GM12878 (cell line): ENCODE results near the gene HELZ. TPM values are rescaled to one million over a fixed set of nuclear protein-coding genes. Genes with fewer than 3 reads are reported as not detected.

Experiments
- ATAC-seq: fragments of 200-7000 bp; cut with Tn5 transposase; 3 replicates; pipeline ENCODE4 v1.9.1; 2020; ENCODE audit warnings: mild to moderate bottlenecking, moderate library complexity
- BruUV-seq: library from RNA; stranded (reverse); fragments of 400-500 nt; replicated peaks from 2 replicates; lab custom pipeline; 2021; lab: Mats Ljungman, UMichigan
- CTCF ChIA-PET: fragments of 300-600 bp; sonication (Branson Sonifier 250); formaldehyde crosslinking; extraction: SDS; loops from one replicate; lab custom pipeline; 2021; ENCODE audit warnings: inconsistent platforms; lab: Yijun Ruan, JAX
- POLR2A ChIA-PET: fragments of 350-600 bp; formaldehyde crosslinking; extraction: SDS; loops from one replicate; lab custom pipeline; 2021; ENCODE audit warnings: inconsistent platforms; lab: Charles Lee
- RAD21 ChIA-PET: fragments of 300-600 bp; sonication (Branson Sonifier 250); formaldehyde crosslinking; loops from one replicate; lab custom pipeline; 2023; ENCODE audit warnings: antibody characterized with exemption; ENCODE audit not compliant: unreplicated experiment; lab: Charles Lee
- SMC1A ChIA-PET: fragments of 300-600 bp; sonication (Branson Sonifier 250); formaldehyde crosslinking; loops from one replicate; lab custom pipeline; 2023; ENCODE audit not compliant: unreplicated experiment, uncharacterized antibody; lab: Charles Lee
- DNase-seq: peaks from one replicate; pipeline ENCODE4 v3.0.0-alpha.2; 2011; ENCODE audit warnings: low read depth, low spot score
- FAIRE-seq: peaks from 3 replicates; lab custom pipeline; 2011; peaks lifted over from hg19 to GRCh38; lab: Jason Lieb, UNC
- H2AFZ ChIP-seq: 2 replicates; pipeline ENCODE4 v1.6.0; 2011; ENCODE audit warnings: low read depth, low read length, control low read depth; ENCODE audit not compliant: control insufficient read depth
- H3K27ac ChIP-seq: 2 replicates; pipeline ENCODE4 v1.5.1; 2011; ENCODE audit warnings: control low read depth; ENCODE audit not compliant: control insufficient read depth, insufficient read depth
- H3K27me3 ChIP-seq, 2 experiments: replicated peaks in 1 of 2; 2 replicates each; pipeline versions ENCODE4 v1.6.0 to v1.6.1; 2011; ENCODE audit warnings: low read length in 1 of 2; ENCODE audit not compliant: control insufficient read depth in 2 of 2, insufficient read depth in 2 of 2
- H3K36me3 ChIP-seq, 2 experiments: 2 replicates each; pipeline ENCODE4 v1.5.1; 2011; ENCODE audit warnings: low read length in 1 of 2; ENCODE audit not compliant: control insufficient read depth in 2 of 2, insufficient read depth in 2 of 2
- H3K4me1 ChIP-seq: 2 replicates; pipeline ENCODE4 v1.6.1; 2011; ENCODE audit warnings: mild to moderate bottlenecking, low read length, moderate library complexity, mixed read lengths; ENCODE audit not compliant: control insufficient read depth, insufficient read depth
- H3K4me2 ChIP-seq: 2 replicates; pipeline ENCODE4 v1.6.0; 2011; ENCODE audit warnings: control low read depth; ENCODE audit not compliant: control insufficient read depth, insufficient read depth
- H3K4me3 ChIP-seq: fragments of 200-600 bp; sonication (generic); 2 replicates; pipeline ENCODE4 v1.5.1; 2016
- H3K79me2 ChIP-seq: 2 replicates; pipeline ENCODE4 v1.6.0; 2011; ENCODE audit warnings: low read length; ENCODE audit not compliant: control insufficient read depth, insufficient read depth
- H3K9ac ChIP-seq: 2 replicates; pipeline ENCODE4 v1.8.0; 2011; ENCODE audit warnings: low read length, control low read depth, mixed read lengths; ENCODE audit not compliant: control insufficient read depth, insufficient read depth
- H3K9me3 ChIP-seq: replicated peaks from 3 replicates; pipeline ENCODE4 v1.5.1; 2011; ENCODE audit warnings: mild to moderate bottlenecking, low read length; ENCODE audit not compliant: control insufficient read depth, insufficient read depth
- H4K20me1 ChIP-seq: 2 replicates; pipeline ENCODE4 v1.6.0; 2011; ENCODE audit not compliant: control insufficient read depth, insufficient read depth
- ASH2L ChIP-seq: fragments of 300-600, 200-600 bp; sonication (generic); IDR thresholded peaks from 2 replicates; pipeline ENCODE4 v1.6.1; 2017; ENCODE audit warnings: low read depth, mild to moderate bottlenecking, borderline replicate concordance
- BACH1 ChIP-seq: fragments of 450-650 bp; IDR thresholded peaks from 2 replicates; pipeline ENCODE4 v1.6.1; 2017; ENCODE audit warnings: mild to moderate bottlenecking, borderline replicate concordance
- EZH2 ChIP-seq: IDR thresholded peaks from 2 replicates; pipeline ENCODE4 v1.6.1; 2012; ENCODE audit warnings: low read depth, mild to moderate bottlenecking, control low read depth, inconsistent platforms, low read length, borderline replicate concordance; ENCODE audit not compliant: control insufficient read depth
- LARP7 ChIP-seq: fragments of 450-650 bp; IDR thresholded peaks from 2 replicates; pipeline ENCODE4 v1.6.1; 2017; ENCODE audit warnings: mild to moderate bottlenecking
- SREBF1 ChIP-seq: IDR thresholded peaks from 2 replicates; pipeline ENCODE4 v1.6.1; 2012; ENCODE audit warnings: mild to moderate bottlenecking, low read length
- SREBF2 ChIP-seq: IDR thresholded peaks from 2 replicates; pipeline ENCODE4 v1.6.1; 2012; ENCODE audit warnings: mild to moderate bottlenecking, low read length
- STAT1 ChIP-seq: fragments of 450-650 bp; conservative IDR thresholded peaks from 2 replicates; pipeline ENCODE4 v1.6.1; 2014; ENCODE audit warnings: antibody characterized with exemption, mild to moderate bottlenecking
- TAF1 ChIP-seq: IDR thresholded peaks from 2 replicates; pipeline ENCODE4 v1.6.1; 2011; ENCODE audit warnings: mild to moderate bottlenecking, low read depth, low read length, borderline replicate concordance
- WRNIP1 ChIP-seq: IDR thresholded peaks from 2 replicates; pipeline ENCODE4 v1.6.1; 2011; ENCODE audit warnings: low read depth, low read length, improper control_type of control experiment, borderline replicate concordance
- ZBED1 ChIP-seq: IDR thresholded peaks from 2 replicates; pipeline ENCODE4 v1.6.1; 2016; ENCODE audit warnings: borderline replicate concordance
- ZBTB40 ChIP-seq: fragments of 450-650 bp; IDR thresholded peaks from 2 replicates; pipeline ENCODE4 v1.6.1; 2016; ENCODE audit warnings: mild to moderate bottlenecking, moderate library complexity, borderline replicate concordance
- ZNF217 ChIP-seq: fragments of 450-650 bp; IDR thresholded peaks from 2 replicates; pipeline ENCODE4 v1.6.1; 2017; ENCODE audit warnings: antibody characterized with exemption, mild to moderate bottlenecking
- ZZZ3 ChIP-seq: IDR thresholded peaks from 2 replicates; pipeline ENCODE4 v1.6.1; 2011; ENCODE audit warnings: low read depth; ENCODE audit not compliant: control insufficient read depth, insufficient read length
- WGBS: methylation state at CpG from one replicate; pipeline ENCODE4 v1.1.6; 2016; ENCODE audit warnings: low lambda C conversion rate; ENCODE audit not compliant: insufficient replicate concordance, insufficient coverage; ENCODE audit errors: missing lambda C conversion rate; 5-methylcytosine and 5-hydroxymethylcytosine counted together
- in situ Hi-C: fragments of 300-500 bp; cut with MboI; formaldehyde crosslinking; loops from 9 replicates; pipeline ENCODE4 v1.14.3; 2018; ENCODE audit warnings: mixed read lengths
- intact Hi-C: fragments of 100-400 bp; cut with micrococcal nuclease; formaldehyde crosslinking; loops from one replicate; pipeline ENCODE4 v1.14.2; 2022; ENCODE audit not compliant: unreplicated experiment
- polyA plus RNA-seq, 11 experiments: library from polyadenylated mRNA; depleted of rRNA in 4 of 11; unstranded in 6 of 11; stranded (reverse) in 5 of 11; fragments of >200 nt; fragmentation: Nextera tagmentation in 4 of 11; fragmentation: Illumina TruSeq in 1 of 11; extraction: Ambion mirVana in 4 of 11; extraction: Trizol in 1 of 11; gene quantifications; 1 replicate in 1 of 11; 2 replicates in 10 of 11; pipeline versions ENCODE4 v1.2.1 to v1.2.3, GENCODE V29; 2011 to 2016; ENCODE audit warnings: inconsistent platforms in 2 of 11, missing spikeins in 2 of 11, low read depth in 1 of 11
- total RNA-seq, 4 experiments: library from RNA; depleted of rRNA in 3 of 4; stranded (reverse); fragments of >200 nt in 3 of 4; fragmentation: Illumina TruSeq in 1 of 4; extraction: Trizol in 1 of 4; gene quantifications; 2 replicates each; pipeline versions ENCODE4 v1.2.1 to v1.2.3, GENCODE V29; 2013 to 2021
- TF ChIP-seq, protein P1 (sequence below): IDR thresholded peaks from 2 replicates; pipeline ENCODE4 v1.6.1; 2012; ENCODE audit warnings: low read depth, low read length, improper control_type of control experiment

The HELZ gene
- total and polyA plus RNA-seq, 10 of the 15 experiments (the other 5 are each of a cell fraction or from before 2014, with no cell fraction given): 1.5 to 36.8 (median 19.1) TPM

- Histone ChIP-seq H2AFZ (no peak overlapping the region), H4K20me1 (no peaks in the 10 kb centered on the region), H3K4me1 (no peaks in the 10 kb centered on the region), H3K36me3 (no peaks in the 10 kb centered on the region), H3K27ac (no peak overlapping the region), H3K4me2 (no peak overlapping the region), H3K9me3 (no peaks in the 10 kb centered on the region), H3K9ac (no peak overlapping the region), H3K4me3 (no peak overlapping the region), H3K27me3 (no peaks in the 10 kb centered on the region), H3K79me2 (no peaks in the 10 kb centered on the region)
- ChIA-PET CTCF (no interaction called here), POLR2A (no interaction called here), RAD21 (no interaction called here), SMC1A (interaction anchor here (1.7 kb wide), 1 partner anchor 28 kb away, joined by 6 read pairs; no protein-coding TSS in a partner anchor)
- ATAC-seq: no peak
- FAIRE-seq: no peak
- no TSS peak for BruUV-seq
- no peak for TF ChIP-seq BACH1
- no peak for TF ChIP-seq ZNF217
- no peak for TF ChIP-seq TAF1
- TF ChIP-seq ZBTB40: no peak
- TF ChIP-seq SREBF1: no peak
- TF ChIP-seq ZZZ3: no peak
- no peak for TF ChIP-seq SREBF2
- TF ChIP-seq ASH2L: no peak
- no peak for TF ChIP-seq WRNIP1
- no peak for TF ChIP-seq ZBED1
- TF ChIP-seq LARP7: no peak
- TF ChIP-seq STAT1: no peak
- TF ChIP-seq, protein P1, sequence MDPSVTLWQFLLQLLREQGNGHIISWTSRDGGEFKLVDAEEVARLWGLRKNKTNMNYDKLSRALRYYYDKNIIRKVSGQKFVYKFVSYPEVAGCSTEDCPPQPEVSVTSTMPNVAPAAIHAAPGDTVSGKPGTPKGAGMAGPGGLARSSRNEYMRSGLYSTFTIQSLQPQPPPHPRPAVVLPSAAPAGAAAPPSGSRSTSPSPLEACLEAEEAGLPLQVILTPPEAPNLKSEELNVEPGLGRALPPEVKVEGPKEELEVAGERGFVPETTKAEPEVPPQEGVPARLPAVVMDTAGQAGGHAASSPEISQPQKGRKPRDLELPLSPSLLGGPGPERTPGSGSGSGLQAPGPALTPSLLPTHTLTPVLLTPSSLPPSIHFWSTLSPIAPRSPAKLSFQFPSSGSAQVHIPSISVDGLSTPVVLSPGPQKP: no peak
- TF ChIP-seq EZH2: no peak
- intact Hi-C loops (no loop called here), in situ Hi-C loops (no loop called here)
- no peak for DNase-seq
- WGBS: 32% methylated on average over 6 of the region's 6 CpGs
Measured at GRCh38 chr17:67270416-67270815, 25.4 kb upstream of the HELZ start.
